ENCODE measurements around the gene MZT2B. TPM values are rescaled to one million over a fixed set of nuclear protein-coding genes. Genes with fewer than 3 reads are reported as not detected.
"Not testable (repeated sequence)": the region's sequence is repeated elsewhere in the genome, so short reads cannot be mapped to it uniquely, and the experiment has no call there.

Gene MZT2B
- total and polyA plus RNA-seq, 2 of the 13 experiments (the other 11 are each of a cell fraction or from before 2014, with no cell fraction given), result 253 to 410 TPM

- H3K4me1 ChIP-seq (ENCODE audit: insufficient read depth, low read length); CTCF ChIA-PET (ENCODE audit: low intra/inter-chr PET ratio, low total read pairs); in situ Hi-C loops (cut with HindIII; ENCODE audit: extremely low pct_ligation_motif_present, low pct_unique_long_range_greater_than_20kb); H2AFZ ChIP-seq (ENCODE audit: low read length); H3K4me2 ChIP-seq (ENCODE audit: low read depth, low read length); FAIRE-seq; BruUV-seq (replicated peaks); POLR2A ChIA-PET; H3K9me3 ChIP-seq (ENCODE audit: low read length); H3K36me3 ChIP-seq (replicated peaks in 1 of 2; ENCODE audit: control insufficient read depth in 1 of 2, insufficient read depth in 2 of 2, low read length in 2 of 2); intact Hi-C loops (cut with micrococcal nuclease; ENCODE audit: unreplicated experiment); H3K9ac ChIP-seq (ENCODE audit: insufficient read depth, low read depth, low read length); H4K20me1 ChIP-seq (ENCODE audit: insufficient read depth, low read length); H3K27ac ChIP-seq (ENCODE audit: extremely low read length, insufficient read depth, low read length); H3K4me3 ChIP-seq (replicated peaks in 1 of 3; ENCODE audit: insufficient read depth in 1 of 3, low read depth in 2 of 3, low read length in 3 of 3); DNase-seq (ENCODE audit: low spot score); H3K79me2 ChIP-seq (ENCODE audit: insufficient read depth, low read length): not testable (repeated sequence)
- ATAC-seq, result peak; percentile 37
- peaks cover 3 to 30% of the 10 kb centered on the region in 2 experiments; a peak in 3 of 5 replicates for H3K27me3 ChIP-seq (ENCODE audit: control insufficient read depth in 1 of 2, insufficient read depth in 2 of 2, low read length in 2 of 2)
- WGBS (ENCODE audit: low lambda C conversion rate), result 14% methylated on average over 10 of the region's 15 CpGs
These were observed 48.8 kb downstream of the MZT2B start for GRCh38 chr2:130230907-130231306.

- in situ Hi-C loops (cut with HindIII; ENCODE audit: extremely low pct_ligation_motif_present, low pct_unique_long_range_greater_than_20kb), result no loop called here
- TF ChIP-seq GRHL1 (CRISPR knock-in tag; conservative IDR thresholded peaks at IDR 0.05) (no peak), ZFP1 (CRISPR knock-in tag; IDR thresholded peaks at IDR 0.05) (no peak), MLLT10 (CRISPR knock-in tag; IDR thresholded peaks at IDR 0.05) (no peak), ZNF576 (CRISPR knock-in tag; IDR thresholded peaks at IDR 0.05) (no peak), AGO2 (optimal IDR thresholded peaks at IDR 0.05; ENCODE audit: low read depth, low read length) (no peak), ZNF7 (CRISPR knock-in tag; IDR thresholded peaks at IDR 0.05) (no peak), JUNB (CRISPR knock-in tag; IDR thresholded peaks at IDR 0.05; ENCODE audit: borderline replicate concordance) (no peak), ZNF430 (CRISPR knock-in tag; IDR thresholded peaks at IDR 0.05) (no peak), ZNF883 (CRISPR knock-in tag; IDR thresholded peaks at IDR 0.05; ENCODE audit: not compliant biosample characterization) (no peak), ZNF432 (CRISPR knock-in tag; IDR thresholded peaks at IDR 0.05; ENCODE audit: borderline replicate concordance) (no peak), NFIB (CRISPR knock-in tag; IDR thresholded peaks at IDR 0.05; ENCODE audit: borderline replicate concordance) (no peak)
- TF ChIP-seq, protein P1, sequence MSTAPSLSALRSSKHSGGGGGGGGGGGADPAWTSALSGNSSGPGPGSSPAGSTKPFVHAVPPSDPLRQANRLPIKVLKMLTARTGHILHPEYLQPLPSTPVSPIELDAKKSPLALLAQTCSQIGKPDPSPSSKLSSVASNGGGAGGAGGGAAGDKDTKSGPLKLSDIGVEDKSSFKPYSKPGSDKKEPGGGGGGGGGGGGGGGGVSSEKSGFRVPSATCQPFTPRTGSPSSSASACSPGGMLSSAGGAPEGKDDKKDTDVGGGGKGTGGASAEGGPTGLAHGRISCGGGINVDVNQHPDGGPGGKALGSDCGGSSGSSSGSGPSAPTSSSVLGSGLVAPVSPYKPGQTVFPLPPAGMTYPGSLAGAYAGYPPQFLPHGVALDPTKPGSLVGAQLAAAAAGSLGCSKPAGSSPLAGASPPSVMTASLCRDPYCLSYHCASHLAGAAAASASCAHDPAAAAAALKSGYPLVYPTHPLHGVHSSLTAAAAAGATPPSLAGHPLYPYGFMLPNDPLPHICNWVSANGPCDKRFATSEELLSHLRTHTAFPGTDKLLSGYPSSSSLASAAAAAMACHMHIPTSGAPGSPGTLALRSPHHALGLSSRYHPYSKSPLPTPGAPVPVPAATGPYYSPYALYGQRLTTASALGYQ (CRISPR knock-in tag; IDR thresholded peaks at IDR 0.05), result no peak
- FAIRE-seq, result no peak
- no peak for DNase-seq (ENCODE audit: low spot score)
- Histone ChIP-seq H3K27ac (ENCODE audit: extremely low read length, insufficient read depth, low read length) (no peak overlapping the region), H2AFZ (ENCODE audit: low read length) (no peak overlapping the region), H3K27me3 (ENCODE audit: control insufficient read depth in 1 of 2, insufficient read depth in 2 of 2, low read length in 2 of 2) (peaks cover 3 to 30% of the 10 kb centered on the region in 2 experiments; a peak in 3 of 5 replicates), H3K9ac (ENCODE audit: insufficient read depth, low read depth, low read length) (no peak overlapping the region), H3K36me3 (replicated peaks in 1 of 2; ENCODE audit: control insufficient read depth in 1 of 2, insufficient read depth in 2 of 2, low read length in 2 of 2) (no peaks in the 10 kb centered on the region), H3K4me2 (ENCODE audit: low read depth, low read length) (no peak overlapping the region), H3K9me3 (ENCODE audit: low read length) (no peaks in the 10 kb centered on the region), H3K4me3 (replicated peaks in 1 of 3; ENCODE audit: insufficient read depth in 1 of 3, low read depth in 2 of 3, low read length in 3 of 3) (no peak overlapping the region), H3K79me2 (ENCODE audit: insufficient read depth, low read length) (no peaks in the 10 kb centered on the region), H4K20me1 (ENCODE audit: insufficient read depth, low read length) (no peaks in the 10 kb centered on the region), H3K4me1 (ENCODE audit: insufficient read depth, low read length) (no peaks in the 10 kb centered on the region)
- POLR2A ChIA-PET, result no interaction called here
- BruUV-seq (replicated peaks), result no TSS peak
- intact Hi-C loops (cut with micrococcal nuclease; ENCODE audit: unreplicated experiment), result no loop called here
- ATAC-seq, result no peak
- CTCF ChIA-PET (ENCODE audit: low intra/inter-chr PET ratio, low total read pairs), result no interaction called here
- WGBS (ENCODE audit: low lambda C conversion rate), result 11% methylated on average over 12 of the region's 12 CpGs
These were observed 49.6 kb downstream of the MZT2B start for GRCh38 chr2:130231656-130232055.

Measured in HepG2 (cell line).